WTC11 (cell line): ENCODE measurements around the gene OPA1. TPM values are rescaled to one million over a fixed set of nuclear protein-coding genes. Genes with fewer than 3 reads are reported as not detected.

Experiments used
- ATAC-seq: fragments of 200-7000 bp; cut with Tn5 transposase; 2 replicates; pipeline ENCODE4 v1.10.0; 2021; ENCODE audit warnings: mild to moderate bottlenecking, moderate library complexity
- CTCF ChIA-PET: fragments of 300-600 bp; sonication (Branson Sonifier 250); formaldehyde crosslinking; loops from one replicate; lab custom pipeline; 2021; ENCODE audit warnings: antibody characterized with exemption; lab: Charles Lee
- POLR2A ChIA-PET: fragments of 350-600 bp; sonication (Branson Sonifier 250); formaldehyde crosslinking; loops from one replicate; lab custom pipeline; 2021; ENCODE audit warnings: antibody characterized with exemption; lab: Charles Lee
- DNase-seq: peaks from one replicate; pipeline ENCODE4 v3.0.0; 2021; ENCODE audit warnings: low spot score
- H3K27ac Mint-ChIP-seq: 2 replicates; pipeline ENCODE4 v1.8.0; 2021; ENCODE audit warnings: mixed read lengths
- H3K27me3 Mint-ChIP-seq: 2 replicates; pipeline ENCODE4 v1.8.0; 2021; ENCODE audit warnings: low read depth, mild to moderate bottlenecking, moderate library complexity, mixed read lengths
- H3K36me3 Mint-ChIP-seq: 2 replicates; pipeline ENCODE4 v1.8.0; 2021; ENCODE audit warnings: mixed read lengths
- H3K4me1 Mint-ChIP-seq: 2 replicates; pipeline ENCODE4 v1.8.0; 2022; ENCODE audit warnings: mixed read lengths
- H3K4me3 Mint-ChIP-seq: 2 replicates; pipeline ENCODE4 v1.8.0; 2021; ENCODE audit warnings: mild to moderate bottlenecking, moderate library complexity, mixed read lengths
- H3K9me3 Mint-ChIP-seq: 2 replicates; pipeline ENCODE4 v1.8.0; 2021; ENCODE audit warnings: mixed read lengths
- AR ChIP-seq: fragments of 250-450 bp; sonication (Bioruptor Pico); IDR thresholded peaks from 2 replicates; pipeline ENCODE4 v1.9.0; 2021; ENCODE audit warnings: mild to moderate bottlenecking
- ATF2 ChIP-seq: sonication (generic); formaldehyde crosslinking; IDR thresholded peaks from 2 replicates; pipeline ENCODE4 v1.8.1; 2022; ENCODE audit warnings: low read depth, missing genetic modification reagents, borderline replicate concordance
- CTCF ChIP-seq: fragments of 200-600 bp; IDR thresholded peaks from 2 replicates; pipeline ENCODE4 v1.8.0; 2022; ENCODE audit warnings: antibody characterized with exemption
- E2F4 ChIP-seq: sonication (generic); formaldehyde crosslinking; IDR thresholded peaks from 2 replicates; pipeline ENCODE4 v1.8.1; 2022; ENCODE audit warnings: low read depth, mild to moderate bottlenecking, moderate library complexity, missing genetic modification reagents, borderline replicate concordance
- FOXJ3 ChIP-seq: sonication (generic); formaldehyde crosslinking; IDR thresholded peaks from 2 replicates; pipeline ENCODE4 v1.9.0; 2021; ENCODE audit warnings: missing genetic modification reagents, mild to moderate bottlenecking, borderline replicate concordance
- FOXP1 ChIP-seq: sonication (generic); formaldehyde crosslinking; IDR thresholded peaks from 2 replicates; pipeline ENCODE4 v1.8.0; 2022; ENCODE audit warnings: missing genetic modification reagents, mild to moderate bottlenecking, moderate library complexity, borderline replicate concordance
- GTF2I ChIP-seq: fragments of 250-450 bp; sonication (Bioruptor Pico); conservative IDR thresholded peaks from 2 replicates; pipeline ENCODE4 v1.4.0; 2021; ENCODE audit warnings: mild to moderate bottlenecking
- HMGA2 ChIP-seq: fragments of 250-450 bp; sonication (Bioruptor Pico); IDR thresholded peaks from 2 replicates; pipeline ENCODE4 v1.4.0; 2021; ENCODE audit warnings: mild to moderate bottlenecking, moderate library complexity
- JAZF1 ChIP-seq: fragments of 250-450 bp; sonication (Bioruptor Pico); IDR thresholded peaks from 2 replicates; pipeline ENCODE4 v1.9.0; 2021; ENCODE audit warnings: moderate library complexity, mild to moderate bottlenecking, inconsistent platforms
- MAX ChIP-seq: sonication (generic); formaldehyde crosslinking; IDR thresholded peaks from 2 replicates; pipeline ENCODE4 v1.8.0; 2022; ENCODE audit warnings: mild to moderate bottlenecking, missing genetic modification reagents
- NFATC4 ChIP-seq: fragments of 250-450 bp; sonication (Bioruptor Pico); IDR thresholded peaks from 2 replicates; pipeline ENCODE4 v1.9.0; 2021; ENCODE audit warnings: mild to moderate bottlenecking
- NR2C2 ChIP-seq: sonication (generic); formaldehyde crosslinking; IDR thresholded peaks from 2 replicates; pipeline ENCODE4 v1.8.0; 2022; ENCODE audit warnings: mild to moderate bottlenecking, missing genetic modification reagents
- STAT6 ChIP-seq: sonication (generic); formaldehyde crosslinking; conservative IDR thresholded peaks from 2 replicates; pipeline ENCODE4 v1.8.1; 2023; ENCODE audit warnings: mild to moderate bottlenecking, low read depth, missing genetic modification reagents, moderate library complexity
- TEAD1 ChIP-seq: sonication (generic); formaldehyde crosslinking; IDR thresholded peaks from 2 replicates; pipeline ENCODE4 v1.8.0; 2022; ENCODE audit warnings: mild to moderate bottlenecking, missing genetic modification reagents
- ZNF423 ChIP-seq: fragments of 250-450 bp; sonication (Bioruptor Pico); IDR thresholded peaks from 2 replicates; pipeline ENCODE4 v2.1.2; 2022; ENCODE audit warnings: mild to moderate bottlenecking, moderate library complexity
- ZSCAN18 ChIP-seq: fragments of 250-450 bp; sonication (Bioruptor Pico); IDR thresholded peaks from 2 replicates; pipeline ENCODE4 v2.1.2; 2022; ENCODE audit warnings: mild to moderate bottlenecking, moderate library complexity
- total RNA-seq: library from RNA; stranded (reverse); gene quantifications from 3 replicates; pipeline ENCODE4 v1.2.3, GENCODE V29; 2021

The OPA1 gene
- total RNA-seq, 1 experiment from 2014 or later, result 84.7 TPM

GRCh38 chr3:193662757-193663322, 69.8 kb downstream of the OPA1 start:
- Mint-ChIP-seq H3K27me3 (no peaks in the 10 kb centered on the region), H3K4me1 (peaks cover 26% of the 10 kb centered on the region), H3K27ac (no peak overlapping the region)
- POLR2A ChIA-PET, result no interaction called here
- TF ChIP-seq FOXJ3 (CRISPR knock-in tag) (no peak), ZNF423 (no peak), NR2C2 (CRISPR knock-in tag) (no peak), HMGA2 (CRISPR knock-in tag) (no peak), CTCF (no peak), TEAD1 (no peak), E2F4 (CRISPR knock-in tag) (no peak), NFATC4 (CRISPR knock-in tag) (no peak)
- TF ChIP-seq, all 79 proteins: peak for 0
- Mint-ChIP-seq H3K4me3 (no peak overlapping the region), H3K9me3 (no peaks in the 10 kb centered on the region), H3K36me3 (peaks cover 48% of the 10 kb centered on the region)
- ATAC-seq (no peak), DNase-seq (no peak)
- CTCF ChIA-PET, result interaction anchor here (1.2 kb wide), 1 partner anchor 42 kb away, joined by 3 read pairs; no protein-coding TSS in a partner anchor

- Mint-ChIP-seq H3K27me3 (no peaks in the 10 kb centered on the region), H3K4me3 (no peak overlapping the region), H3K4me1 (peaks cover 22% of the 10 kb centered on the region), H3K27ac (no peak overlapping the region), H3K9me3 (no peaks in the 10 kb centered on the region), H3K36me3 (peaks cover 51% of the 10 kb centered on the region)
- peak; percentile 40; the same call in 1 of the 2 replicates for TF ChIP-seq CTCF
- no peak for TF ChIP-seq FOXP1
- ATAC-seq (no peak), DNase-seq (no peak)
- ChIA-PET CTCF (interaction anchor here (0.8 to 1.9 kb wide), 7 partner anchors 39 to 651 kb away, joined by 3 to 6 read pairs (median 3); no protein-coding TSS in a partner anchor), POLR2A (no interaction called here)
These were observed 72.5 kb downstream of the OPA1 start for GRCh38 chr3:193665370-193665989.

- Mint-ChIP-seq H3K36me3 (peaks cover 20% of the 10 kb centered on the region), H3K9me3 (no peaks in the 10 kb centered on the region), H3K27me3 (no peaks in the 10 kb centered on the region), H3K27ac (peak overlapping the region; percentile 44; the same call in 1 of the 2 replicates), H3K4me3 (no peak overlapping the region), H3K4me1 (0 out of 2 replicates have a peak, but pooled peaks cover 3% of the 10 kb centered on the region)
- POLR2A ChIA-PET, result no interaction called here
- ATAC-seq, result no peak
- CTCF ChIA-PET, result interaction anchor here (1.3 kb wide), 1 partner anchor 31 kb away, joined by 3 read pairs; no protein-coding TSS in a partner anchor
- no peak for DNase-seq
- no peak for TF ChIP-seq JAZF1
- no peak for TF ChIP-seq ZSCAN18 (CRISPR knock-in tag)
- no peak for TF ChIP-seq AR (CRISPR knock-in tag)
- no peak for TF ChIP-seq STAT6 (CRISPR knock-in tag)
- TF ChIP-seq MAX (CRISPR knock-in tag), result no peak
- no peak for TF ChIP-seq ATF2
- TF ChIP-seq GTF2I, result no peak
- no peak for TF ChIP-seq FOXP1
These were observed 80.8 kb downstream of the OPA1 start for GRCh38 chr3:193673845-193674244.
